GM12801 (cell line): ENCODE results near the gene COPZ1.

Experiments used
- CTCF ChIP-seq: IDR thresholded peaks from one replicate; pipeline ENCODE4 v1.5.1; 2011; ENCODE audit warnings: control low read depth; ENCODE audit not compliant: insufficient read length; ENCODE audit errors: extremely low read depth

The COPZ1 gene

GRCh38 chr12:54324617-54325441 lies at the start of gene COPZ1:
Gene COPZ1 (plus strand): TSS chr12:54325131. CDS start chr12:54325164, 33 bp downstream.
- TF ChIP-seq CTCF, result no peak

- no peak for TF ChIP-seq CTCF
Observed at GRCh38 chr12:54276368-54276767, 48.6 kb upstream of the COPZ1 start.

GRCh38 chr12:54277823-54278276 lies 47.1 kb upstream of the COPZ1 start:
- no peak for TF ChIP-seq CTCF

GRCh38 chr12:54279227-54279631 lies 45.7 kb upstream of the COPZ1 start:
- no peak for TF ChIP-seq CTCF

GRCh38 chr12:54279632-54280467 lies 45.1 kb upstream of the COPZ1 start, which contains the start of gene CBX5:
Gene CBX5 (minus strand): TSS chr12:54280122. CDS start chr12:54257650, 22,472 bp downstream.
- no peak for TF ChIP-seq CTCF

GRCh38 chr12:54280468-54281260 lies 44.3 kb upstream of the COPZ1 start, which contains the start of gene HNRNPA1:
Gene HNRNPA1 (plus strand): TSS chr12:54280726. CDS start chr12:54280808, 82 bp downstream.
- TF ChIP-seq CTCF, result no peak
